Measurements from ENCODE around the gene C14orf180.

GRCh38 chr14:104568620-104569019 lies 10.9 kb upstream of the C14orf180 start:
- TF ChIP-seq, protein P1, sequence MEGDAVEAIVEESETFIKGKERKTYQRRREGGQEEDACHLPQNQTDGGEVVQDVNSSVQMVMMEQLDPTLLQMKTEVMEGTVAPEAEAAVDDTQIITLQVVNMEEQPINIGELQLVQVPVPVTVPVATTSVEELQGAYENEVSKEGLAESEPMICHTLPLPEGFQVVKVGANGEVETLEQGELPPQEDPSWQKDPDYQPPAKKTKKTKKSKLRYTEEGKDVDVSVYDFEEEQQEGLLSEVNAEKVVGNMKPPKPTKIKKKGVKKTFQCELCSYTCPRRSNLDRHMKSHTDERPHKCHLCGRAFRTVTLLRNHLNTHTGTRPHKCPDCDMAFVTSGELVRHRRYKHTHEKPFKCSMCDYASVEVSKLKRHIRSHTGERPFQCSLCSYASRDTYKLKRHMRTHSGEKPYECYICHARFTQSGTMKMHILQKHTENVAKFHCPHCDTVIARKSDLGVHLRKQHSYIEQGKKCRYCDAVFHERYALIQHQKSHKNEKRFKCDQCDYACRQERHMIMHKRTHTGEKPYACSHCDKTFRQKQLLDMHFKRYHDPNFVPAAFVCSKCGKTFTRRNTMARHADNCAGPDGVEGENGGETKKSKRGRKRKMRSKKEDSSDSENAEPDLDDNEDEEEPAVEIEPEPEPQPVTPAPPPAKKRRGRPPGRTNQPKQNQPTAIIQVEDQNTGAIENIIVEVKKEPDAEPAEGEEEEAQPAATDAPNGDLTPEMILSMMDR (IDR thresholded peaks at IDR 0.05; ENCODE audit: low read length): no peak
- TF ChIP-seq EZH2 (optimal IDR thresholded peaks at IDR 0.05; ENCODE audit: low read depth, low read length) (no peak), EZH2phosphoT487 (IDR thresholded peaks at IDR 0.05; ENCODE audit: low read length) (no peak)

Data from MM.1S (cell line).